HK-2 (cell line): Measurements from ENCODE around the gene FBXO46.
"Not testable (repeated sequence)": the region's sequence is repeated elsewhere in the genome, so short reads cannot be mapped to it uniquely, and the experiment has no call there.

Experiments used
- DNase-seq: peaks from one replicate; pipeline ENCODE4 v3.0.0-alpha.2; 2018; ENCODE audit not compliant: unreplicated experiment

FBXO46 gene

DNA sequence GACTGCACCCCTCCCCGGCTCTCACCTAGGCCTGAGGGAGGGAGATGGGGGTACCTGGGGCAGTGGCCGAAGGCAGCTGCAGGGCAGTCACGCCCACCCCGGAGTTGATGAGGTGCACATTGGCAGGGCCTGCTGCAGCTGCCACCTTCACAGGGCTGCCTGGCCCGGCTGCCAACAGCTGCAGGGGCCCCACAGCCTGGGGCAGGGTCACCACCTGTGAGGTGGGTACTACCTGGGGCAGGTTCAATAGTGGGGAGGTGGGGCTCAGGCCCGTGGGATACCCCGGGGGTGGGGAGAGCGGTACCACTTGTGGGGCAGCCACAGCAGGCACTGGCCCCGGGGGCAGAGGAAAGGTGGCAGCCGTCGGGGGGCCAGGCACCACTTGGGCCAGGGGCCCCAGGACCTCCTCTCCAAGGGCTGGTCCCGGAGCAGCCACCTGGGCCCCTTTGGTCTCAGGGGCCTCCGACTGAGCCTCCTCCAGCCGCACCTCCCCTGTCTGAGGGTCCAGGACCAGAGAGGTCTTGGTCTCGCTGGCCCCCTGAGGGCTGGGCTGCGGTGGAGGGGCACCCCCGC, 35.7 kb upstream of the FBXO46 start:
- DNase-seq: no peak

DNA sequence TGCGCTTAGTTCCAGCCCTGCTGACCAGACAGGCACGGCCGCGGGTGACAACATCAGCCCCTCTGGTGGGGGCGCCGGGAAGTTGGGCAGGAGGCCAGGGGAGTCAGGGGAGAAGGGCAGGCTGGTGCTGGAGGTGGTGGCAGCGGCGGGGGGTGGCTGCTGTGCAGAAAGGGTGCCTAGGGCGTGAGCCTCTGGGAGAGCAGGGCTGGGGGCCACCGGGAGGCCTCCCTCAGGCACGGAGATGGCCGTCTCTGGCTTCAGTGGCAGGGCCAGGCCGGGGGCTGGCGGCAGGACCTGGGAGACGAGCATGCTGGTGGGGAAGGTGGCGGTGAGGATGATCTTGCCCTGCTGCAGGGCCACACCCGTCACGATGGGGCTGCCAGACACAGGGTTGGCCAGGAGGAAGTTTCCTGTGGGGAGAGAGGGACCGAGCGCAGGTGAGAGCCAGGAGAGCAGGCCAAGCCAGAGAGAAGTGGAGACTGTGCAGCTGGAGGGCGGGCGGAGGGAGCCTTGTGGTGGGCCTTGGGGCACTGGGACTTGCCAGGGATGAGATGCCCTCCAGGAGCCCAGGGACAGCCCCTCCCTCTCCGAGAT, 35.1 kb upstream of the FBXO46 start:
- DNase-seq: no peak

DNA sequence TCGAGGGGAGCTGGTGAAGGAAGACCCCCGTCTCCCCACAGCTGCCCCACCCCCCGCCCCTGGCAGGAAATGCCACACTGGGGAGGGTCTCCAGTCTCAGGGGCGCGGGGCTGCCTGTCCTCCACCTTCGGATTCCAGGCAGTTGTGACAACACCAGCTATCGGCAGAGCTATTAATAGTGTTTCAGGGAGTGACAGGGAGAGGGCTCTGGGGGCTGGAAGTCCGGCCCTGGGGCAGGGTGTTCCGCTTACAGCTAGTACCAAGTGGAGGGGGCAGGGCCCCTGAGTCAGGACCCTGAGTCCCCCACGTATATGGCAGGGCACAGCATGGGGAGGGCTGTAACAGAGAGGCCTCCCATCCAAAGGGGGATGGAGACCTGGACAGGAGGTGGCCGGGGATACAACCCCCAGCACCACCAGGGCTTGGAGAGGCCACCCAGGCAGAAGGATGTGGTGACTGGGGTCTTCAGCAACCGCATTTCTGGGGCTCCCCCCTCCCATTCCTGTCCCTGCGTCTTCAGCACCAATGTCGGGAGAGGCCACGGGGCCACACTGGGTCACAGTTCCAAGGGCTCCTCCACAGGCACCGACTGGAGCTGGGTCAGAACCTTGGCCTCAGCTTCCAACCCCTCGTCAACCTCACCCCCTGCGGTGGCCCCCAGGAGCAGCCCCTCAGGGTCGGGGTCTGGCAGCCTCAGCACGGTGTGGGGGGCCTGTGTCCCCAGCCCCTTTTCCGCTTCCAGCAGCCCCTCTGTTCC, 34.4 kb upstream of the FBXO46 start:
- DNase-seq: no peak

DNA sequence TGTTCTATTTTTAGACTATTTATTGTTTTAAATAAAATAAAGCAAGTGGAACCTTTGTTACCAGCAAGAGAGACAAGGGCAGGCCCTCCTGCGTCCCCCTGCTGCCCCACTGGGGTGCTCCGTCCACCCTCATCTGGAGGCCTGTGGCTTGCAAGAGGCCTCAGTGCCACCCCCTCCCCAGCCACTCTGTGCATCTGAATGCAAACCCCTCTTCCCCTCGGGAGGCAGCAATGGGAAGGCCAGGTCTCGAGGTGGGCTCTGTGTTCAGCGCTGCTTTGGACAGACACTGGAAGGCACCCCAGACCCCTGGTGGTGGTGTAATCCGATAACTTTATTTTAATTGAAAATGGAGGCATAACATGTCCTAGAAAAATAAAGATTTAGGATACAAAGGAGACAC, 33.8 kb upstream of the FBXO46 start:
- DNase-seq: no peak

DNA sequence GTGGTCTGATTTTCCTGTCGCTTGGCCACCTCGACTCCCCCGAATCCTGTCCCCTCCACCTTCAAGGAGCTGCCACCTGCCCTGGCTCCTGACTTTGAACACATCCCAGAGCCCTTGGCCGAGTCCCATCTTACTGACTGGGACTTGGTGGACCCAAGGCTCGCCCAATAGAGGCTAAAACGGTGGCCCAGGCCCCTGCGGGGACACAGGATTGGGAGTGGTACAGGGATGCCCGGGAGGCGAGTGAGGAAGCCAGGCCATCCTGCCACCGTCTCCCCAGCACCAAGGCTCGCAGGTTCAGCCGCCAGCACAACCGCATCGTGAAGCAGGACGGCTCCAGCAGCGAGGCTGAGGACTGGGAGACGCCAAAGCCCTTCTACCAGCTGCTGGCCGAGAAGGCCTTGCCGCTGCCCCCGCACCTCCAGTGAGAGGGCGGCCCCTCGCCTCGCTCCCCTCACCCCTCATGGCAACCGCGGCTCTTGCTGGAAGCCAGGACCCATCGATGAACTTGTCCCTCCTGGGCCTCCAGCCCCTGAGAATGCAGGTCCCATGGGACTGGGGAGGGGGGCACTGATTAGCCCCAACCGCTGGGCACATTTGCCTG, 33.1 kb upstream of the FBXO46 start:
- no peak for DNase-seq

DNA sequence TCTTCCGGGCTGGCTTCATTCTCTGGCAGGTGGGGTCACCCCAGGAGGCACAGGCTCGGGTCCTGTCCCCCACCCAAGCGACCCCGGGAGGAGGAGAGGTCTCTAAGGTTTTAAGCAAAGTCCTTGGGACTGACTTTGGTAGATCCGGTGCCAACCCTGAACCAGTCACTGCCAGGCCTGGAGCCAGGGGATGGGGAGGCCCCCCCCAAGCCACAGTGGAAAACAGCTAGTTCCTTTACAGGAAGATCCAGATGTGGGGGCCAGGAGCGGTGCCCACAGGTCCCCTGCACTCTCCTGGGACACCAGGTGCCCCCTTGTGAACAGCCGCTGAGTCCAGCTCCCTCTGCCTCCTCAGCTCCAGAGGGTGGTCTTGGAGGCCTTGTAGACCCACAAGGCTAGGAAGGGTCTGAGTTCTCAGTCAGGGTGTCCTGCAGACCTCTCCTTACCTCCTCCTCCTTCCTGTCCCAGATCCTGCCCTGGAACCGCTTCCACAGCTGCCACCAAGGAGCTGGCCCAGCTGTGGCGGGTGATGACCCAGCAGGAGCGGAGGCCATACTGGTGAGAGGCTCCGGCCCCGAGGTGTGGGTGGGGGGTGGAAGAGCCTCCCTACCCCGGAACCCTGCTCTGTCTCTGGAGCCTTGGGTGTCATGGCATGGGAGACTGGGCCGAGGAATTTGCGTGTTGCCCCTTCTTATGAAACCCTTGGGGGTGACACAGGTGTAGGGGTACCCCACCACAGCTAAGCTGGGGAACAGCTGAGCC, 32.4 kb upstream of the FBXO46 start:
- DNase-seq: no peak

DNA sequence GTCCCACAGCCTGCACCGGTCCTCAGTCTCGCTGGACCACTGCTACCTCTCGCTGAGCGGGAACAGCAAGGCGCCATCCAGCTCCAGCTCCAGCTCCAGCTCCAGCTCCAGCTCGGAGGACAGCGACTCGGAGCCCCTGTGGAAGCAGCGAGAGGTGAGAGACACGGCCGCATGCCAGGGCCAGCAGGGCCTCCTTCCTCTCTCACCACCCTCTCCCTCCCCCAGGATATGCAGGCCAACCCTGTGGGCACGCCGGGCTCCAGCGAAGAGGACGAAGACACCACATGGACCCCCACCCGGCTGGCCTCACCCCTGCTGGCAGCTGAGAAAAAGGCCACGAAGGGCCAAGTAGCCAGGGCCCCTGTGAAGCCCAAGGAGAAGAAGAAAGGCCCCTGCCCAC, 31.0 kb upstream of the FBXO46 start:
- DNase-seq: no peak

DNA sequence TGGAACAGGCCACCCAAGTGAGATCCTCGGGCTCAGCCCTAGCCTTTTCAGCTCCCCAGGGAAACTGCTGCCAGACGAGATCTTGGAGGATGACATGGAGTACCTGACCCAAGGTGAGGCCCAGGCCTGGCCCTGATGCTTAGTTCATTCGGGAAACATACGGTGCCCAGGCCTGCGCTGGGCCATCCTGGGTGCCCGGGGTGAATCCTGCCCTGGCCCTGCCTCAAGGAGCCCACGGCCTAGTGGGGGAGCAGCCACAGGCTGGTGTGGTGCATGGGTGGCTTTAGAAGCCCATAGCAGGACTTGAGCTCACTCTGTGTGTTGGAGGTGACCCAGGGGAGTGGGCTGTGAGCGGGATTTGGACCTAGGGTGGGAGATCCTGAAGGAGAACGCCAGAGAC, 28.2 kb upstream of the FBXO46 start:
- DNase-seq: no peak

DNA sequence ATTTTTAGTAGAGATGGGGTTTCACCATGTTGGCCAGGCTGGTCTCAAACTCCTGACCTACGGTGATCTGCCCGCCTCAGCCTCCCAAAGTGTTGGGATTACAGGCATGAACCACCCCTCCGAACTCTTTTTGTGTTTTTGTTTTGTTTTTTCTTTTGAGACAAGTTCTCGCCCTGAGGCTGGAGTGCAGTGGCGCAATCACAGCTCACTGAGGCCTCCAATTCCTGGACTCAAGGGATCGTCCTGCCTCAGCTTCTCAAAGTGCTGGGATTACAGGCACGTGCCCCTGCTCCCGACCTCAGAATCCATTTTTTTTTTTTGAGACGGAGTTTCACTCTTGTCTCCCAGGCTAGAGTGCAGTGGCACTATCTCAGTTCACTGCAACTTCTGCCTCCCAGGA, 27.0 kb upstream of the FBXO46 start:
- no peak for DNase-seq

DNA sequence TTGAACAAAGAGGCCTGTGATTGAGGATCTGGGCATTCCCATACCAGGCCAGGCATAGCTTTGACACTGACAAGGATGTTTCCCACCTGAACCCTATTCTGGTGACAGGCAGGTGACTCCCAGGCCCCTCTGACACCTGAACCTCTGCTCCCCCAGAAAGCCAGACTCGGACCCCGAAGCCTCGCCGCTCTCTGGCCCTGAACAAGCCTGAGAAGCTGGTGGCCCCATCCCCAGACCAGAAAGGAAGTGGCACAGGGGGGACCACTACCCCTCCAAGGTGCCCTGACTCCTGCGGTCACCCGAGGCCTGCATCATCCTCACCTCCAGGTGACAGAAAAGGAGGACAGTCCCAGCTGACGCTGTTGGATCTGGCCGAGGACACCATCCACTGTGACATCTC, 23.6 kb upstream of the FBXO46 start:
- DNase-seq: no peak

DNA sequence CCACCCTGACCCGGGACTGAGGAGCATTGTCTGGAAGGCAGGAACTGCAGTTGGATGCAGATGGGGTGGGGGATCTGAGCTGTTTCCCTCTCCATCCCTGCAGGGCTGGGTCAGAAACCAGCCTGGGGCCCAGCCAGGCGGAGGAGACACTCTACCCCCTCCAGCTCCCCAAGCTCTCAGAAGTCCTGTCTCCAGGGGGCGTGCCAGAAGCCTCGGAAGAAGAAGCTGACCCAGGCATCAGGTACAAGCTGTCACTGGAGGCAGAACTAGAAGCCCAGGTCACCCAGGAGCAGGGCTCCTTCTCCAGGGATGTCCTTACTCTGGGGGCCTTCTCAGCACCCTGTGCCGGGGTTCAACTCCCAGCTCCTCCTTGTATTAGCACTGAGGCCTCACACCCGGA, 22.9 kb upstream of the FBXO46 start:
- DNase-seq: no peak

DNA sequence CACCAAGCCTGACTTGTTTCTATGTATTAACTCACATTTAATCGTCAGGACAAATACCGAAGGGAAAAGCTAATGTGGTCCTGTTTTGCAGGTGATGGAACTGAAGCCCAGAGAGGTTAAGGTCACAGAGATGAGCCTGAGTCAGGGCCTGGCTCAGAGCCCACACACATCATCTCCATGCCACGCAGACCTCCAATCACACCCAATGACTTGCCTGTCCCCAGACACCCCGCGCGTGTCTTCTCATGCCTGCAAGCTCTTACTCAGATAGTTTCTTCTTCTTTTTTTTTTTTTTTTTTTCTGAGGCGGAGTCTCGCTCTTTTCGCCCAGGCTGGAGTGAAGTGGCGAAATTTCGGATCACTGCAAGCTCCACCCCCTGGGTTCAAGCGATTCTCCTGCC, 21.9 kb upstream of the FBXO46 start:
- DNase-seq: no peak

DNA sequence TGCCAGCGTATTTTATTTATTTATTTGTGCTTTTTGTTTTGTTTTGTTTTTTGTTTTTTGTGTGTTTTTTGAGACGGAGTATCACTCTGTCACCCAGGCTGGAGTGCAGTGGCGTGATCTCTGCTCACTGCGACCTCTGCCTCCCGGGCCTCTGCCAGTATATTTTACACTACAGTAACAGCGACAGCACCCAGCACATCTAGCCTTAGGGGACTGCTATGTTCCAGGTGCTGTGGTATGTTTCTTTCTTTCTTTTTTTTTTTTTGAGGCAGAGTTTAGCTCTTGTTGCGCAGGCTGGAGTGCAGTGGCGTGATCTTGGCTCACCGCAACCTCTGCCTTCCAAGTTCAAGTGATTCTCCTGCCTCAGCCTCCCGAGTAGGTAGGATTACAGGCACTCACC, 20.8 kb upstream of the FBXO46 start:
- DNase-seq: not testable (repeated sequence)

DNA sequence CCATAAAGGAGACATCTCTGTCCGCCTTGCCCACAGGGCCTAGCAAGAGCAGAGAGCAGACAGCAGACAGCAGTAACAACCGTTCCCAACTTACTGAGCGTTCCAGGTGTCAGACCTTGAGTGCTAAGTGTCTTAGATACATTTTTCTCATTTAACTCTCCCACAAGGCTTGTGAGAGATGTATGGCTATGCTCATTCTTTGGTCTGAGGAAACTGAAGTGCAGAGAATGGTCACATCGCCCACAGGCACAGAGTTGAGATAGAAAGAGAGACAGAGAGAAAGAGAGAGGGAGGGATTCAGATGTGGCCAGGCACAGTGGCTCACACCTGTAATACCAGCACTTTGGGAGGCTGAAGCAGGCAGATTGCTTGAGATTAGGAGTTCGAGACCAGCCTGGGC, 16.8 kb upstream of the FBXO46 start:
- DNase-seq: no peak

DNA sequence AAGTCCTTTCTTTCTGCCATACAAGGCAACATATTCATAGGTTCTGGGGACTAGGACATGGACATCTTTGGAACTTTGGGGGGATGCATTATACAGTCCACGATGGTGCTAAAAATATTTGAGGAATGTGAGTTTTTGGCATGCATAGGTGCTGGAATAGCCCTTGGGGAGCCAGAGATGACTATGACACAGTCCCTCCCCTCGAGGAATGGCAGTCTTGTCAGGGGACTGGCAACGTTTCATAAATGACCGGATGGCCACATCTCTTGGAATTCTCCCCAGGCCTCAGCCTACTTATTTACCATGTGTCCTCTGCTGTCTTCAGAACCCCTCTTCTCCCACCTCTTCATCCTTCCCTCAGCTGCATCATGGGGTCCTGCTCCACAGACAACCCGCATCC, 16.2 kb upstream of the FBXO46 start:
- no peak for DNase-seq

DNA sequence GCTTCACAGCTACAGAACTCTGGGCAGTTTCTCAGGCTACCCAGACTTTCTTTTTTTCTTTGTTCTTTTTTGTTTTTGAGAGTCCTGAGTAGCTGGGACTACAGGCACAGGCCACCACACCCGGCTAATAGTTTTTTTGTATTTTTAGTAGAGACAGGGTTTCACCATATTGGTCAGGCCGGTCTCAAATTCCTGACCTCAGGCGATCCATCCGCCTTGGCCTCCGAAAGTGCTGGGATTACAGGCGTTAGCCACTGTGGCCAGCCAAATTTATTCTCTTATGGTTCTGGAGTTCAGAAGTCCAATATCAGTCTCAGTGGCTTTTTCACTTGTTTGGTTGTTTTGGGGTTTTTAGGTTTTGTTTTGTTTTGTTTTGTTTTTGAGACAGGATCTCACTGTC, 14.9 kb upstream of the FBXO46 start:
- DNase-seq: no peak

DNA sequence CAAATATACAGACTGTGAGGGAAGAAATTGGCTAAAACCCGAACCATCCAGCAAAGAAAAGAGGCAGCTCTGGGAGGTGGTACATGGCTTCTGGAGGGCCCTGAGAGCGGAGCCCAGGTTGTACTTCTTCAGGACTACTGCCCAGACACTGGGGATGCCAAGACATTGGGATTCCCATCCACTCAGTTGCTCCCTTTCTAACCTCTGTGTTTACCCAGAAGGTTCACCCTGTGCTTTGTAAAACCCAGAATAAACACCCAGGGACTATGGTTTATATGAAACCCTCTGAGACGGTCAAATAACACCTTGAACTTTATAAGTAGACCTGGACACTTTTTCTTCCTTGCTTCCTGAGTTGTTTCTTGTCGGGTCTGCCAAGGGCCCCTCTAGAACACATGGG, 12.3 kb upstream of the FBXO46 start:
- no peak for DNase-seq

DNA sequence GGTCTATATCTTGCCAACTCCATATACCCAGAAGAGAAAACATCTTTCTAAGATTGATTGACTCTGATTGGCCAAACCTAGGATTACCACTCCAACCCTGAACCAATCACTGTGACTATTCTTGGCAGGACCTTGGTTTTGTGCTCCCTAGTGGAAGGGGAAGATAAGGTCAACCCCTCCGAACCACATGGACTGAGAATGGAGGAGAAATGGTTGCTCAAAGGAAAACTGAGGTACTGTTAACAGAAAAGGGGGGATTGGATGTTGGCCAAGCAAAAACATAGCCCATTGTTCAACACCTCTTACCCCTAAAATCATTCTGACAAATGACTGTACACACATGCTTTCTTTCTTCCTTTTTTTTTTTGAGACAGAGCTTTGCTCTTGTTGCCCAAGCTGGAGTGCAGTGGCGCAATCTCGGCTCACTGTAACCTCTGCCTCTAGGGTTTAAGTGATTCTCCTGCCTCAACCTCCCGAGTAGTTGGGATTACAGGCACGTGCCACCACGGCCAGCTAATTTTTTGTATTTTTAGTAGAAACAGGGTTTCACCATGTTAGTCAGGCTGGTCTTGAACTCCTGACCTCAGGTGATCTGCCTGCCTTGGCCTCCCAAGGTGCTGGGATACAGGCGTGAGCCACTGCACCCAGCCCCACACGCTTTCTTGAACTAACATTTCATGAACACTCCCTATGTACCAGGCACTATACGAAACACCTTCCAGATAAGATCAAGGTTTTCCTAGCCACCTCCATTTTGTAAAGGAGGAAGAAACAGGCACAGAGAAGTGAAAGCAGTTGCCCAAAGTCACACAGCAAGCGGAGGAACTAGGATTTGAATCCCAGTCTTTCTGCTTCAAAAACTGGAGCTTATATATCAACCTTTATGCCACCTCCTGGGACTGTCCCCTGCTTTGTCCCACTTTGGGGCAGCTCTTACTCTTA, 9.1 kb upstream of the FBXO46 start:
- DNase-seq: no peak

DNA sequence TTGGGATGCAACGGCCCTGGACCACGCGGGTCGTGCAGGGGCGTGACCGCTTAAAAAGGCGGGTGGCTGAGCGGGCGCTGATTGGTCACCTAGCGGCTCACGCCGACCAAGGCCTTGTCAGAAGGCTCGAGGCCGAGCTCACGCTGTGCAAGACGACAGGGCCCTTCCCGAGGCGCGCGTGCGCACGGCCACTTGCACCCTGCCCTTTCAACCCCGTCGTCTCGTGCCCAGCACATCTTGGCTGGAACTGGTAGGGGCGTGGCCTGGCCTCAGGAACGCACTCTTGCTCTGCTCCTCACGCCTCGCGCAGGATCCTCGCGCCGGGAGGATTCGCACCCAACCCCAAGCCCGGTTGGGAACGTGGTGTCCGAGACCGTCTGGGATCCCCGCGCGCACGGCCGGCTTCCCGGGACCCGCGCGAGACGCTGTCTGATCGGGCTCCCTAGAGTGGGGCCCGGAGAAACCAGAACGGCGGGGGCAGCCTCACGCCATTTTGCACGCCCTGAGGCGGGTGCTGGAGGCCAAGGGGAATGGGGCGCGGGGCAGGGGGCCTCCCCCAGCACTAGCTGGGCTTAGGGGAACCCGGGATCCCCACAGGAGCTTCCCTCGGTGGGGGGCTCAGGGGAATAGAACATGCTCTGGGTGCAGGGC, 2.6 kb upstream of the FBXO46 start, which contains the start of gene MEIOSIN:
Gene MEIOSIN, plus strand, starts transcription at position 280 of the 651 bp plus-strand sequence. CDS start 1,938 bp downstream, outside the sequence.
- no peak for DNase-seq

DNA sequence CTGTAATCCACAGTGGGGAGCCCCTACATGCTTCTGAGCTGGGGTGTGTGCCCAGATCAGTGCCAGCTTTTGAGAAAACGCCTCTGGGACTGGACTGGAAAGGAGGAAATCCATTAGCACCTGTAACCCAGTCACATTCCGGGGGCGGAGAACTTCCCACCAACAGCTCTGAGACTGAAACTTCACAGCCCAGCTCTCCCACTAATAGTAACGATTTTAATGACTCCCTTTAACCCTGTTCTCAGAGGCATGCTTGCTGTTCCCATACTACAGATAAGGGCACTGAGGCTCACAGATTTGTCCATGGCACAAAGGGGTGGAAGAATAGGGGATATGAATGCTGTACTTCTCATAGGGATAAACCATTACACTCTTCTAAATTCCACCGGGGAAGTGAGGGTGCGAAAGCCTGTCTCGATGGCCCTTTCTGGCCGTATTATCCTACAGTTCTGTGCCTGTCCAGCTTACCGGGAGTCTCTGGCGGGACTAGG, 851 bp downstream of the FBXO46 start:
- DNase-seq: peak; percentile 24
